Cerebellar nuclear complex (tissue), 1 donor: Measurements from ENCODE around the gene GSS.

ENCODE experiments used
- DNase-seq, 2 experiments: peaks; one replicate each; lab custom pipeline; 2025; lab: John Stamatoyannopoulos, UW

GSS gene

GRCh38 chr20:34946661-34947060 lies 8.9 kb downstream of the GSS start:
- DNase-seq: no peak

GRCh38 chr20:34945315-34946077 lies 10.1 kb downstream of the GSS start:
- DNase-seq: no peak

- no peak for DNase-seq
Measured at GRCh38 chr20:34943808-34944567, 11.6 kb downstream of the GSS start.

GRCh38 chr20:34942301-34942700 lies 13.3 kb downstream of the GSS start:
- DNase-seq: no peak

GRCh38 chr20:34941226-34941625 lies 14.4 kb downstream of the GSS start:
- DNase-seq: no peak

- no peak for DNase-seq
Measured at GRCh38 chr20:34940081-34940481, 15.5 kb downstream of the GSS start.

GRCh38 chr20:34938466-34939163 lies 17.0 kb downstream of the GSS start:
- no peak for DNase-seq

- DNase-seq: no peak
Measured at GRCh38 chr20:34931771-34932170, 23.8 kb downstream of the GSS start.

- DNase-seq: no peak
Measured at GRCh38 chr20:34928411-34928810, 27.2 kb downstream of the GSS start.

GRCh38 chr20:34927736-34928135 lies 27.9 kb downstream of the GSS start:
- DNase-seq: no peak

- no peak for DNase-seq
Measured at GRCh38 chr20:34926581-34926980, 29.0 kb downstream of the GSS start.

- DNase-seq: no peak
Measured at GRCh38 chr20:34925981-34926380, 29.6 kb downstream of the GSS start.

GRCh38 chr20:34925341-34925740 lies 30.3 kb downstream of the GSS start:
- DNase-seq: no peak

- DNase-seq: no peak
Measured at GRCh38 chr20:34923414-34923813, 32.2 kb downstream of the GSS start.

- DNase-seq: no peak
Measured at GRCh38 chr20:34922654-34923381, 32.8 kb downstream of the GSS start.

GRCh38 chr20:34921436-34921835 lies 34.2 kb downstream of the GSS start:
- no peak for DNase-seq

GRCh38 chr20:34920055-34920454 lies 35.6 kb downstream of the GSS start:
- no peak for DNase-seq

GRCh38 chr20:34916774-34917354 lies 38.7 kb downstream of the GSS start:
- DNase-seq: no peak

GRCh38 chr20:34915749-34916455 lies 39.7 kb downstream of the GSS start:
- DNase-seq: no peak

GRCh38 chr20:34915131-34915530 lies 40.5 kb downstream of the GSS start:
- DNase-seq: no peak
